Liver (tissue), 9 donors: ENCODE results near the gene VSIG2. TPM values are rescaled to one million over a fixed set of nuclear protein-coding genes. Genes with fewer than 3 reads are reported as not detected.

Source experiments
- DNase-seq: peaks from one replicate; pipeline ENCODE4 v3.0.0-alpha.2; 2017; ENCODE audit warnings: low spot score
- H3K27ac ChIP-seq, 2 donors: one replicate each; pipeline ENCODE4 v1.7.0; 2013; ENCODE audit warnings: inconsistent platforms in 2 of 2, low read length in 2 of 2, control low read depth in 1 of 2, low read depth in 1 of 2, mild to moderate bottlenecking in 1 of 2
- H3K27me3 ChIP-seq, 4 donors: one replicate each; pipeline versions ENCODE4 v1.6.1 to v1.7.0; 2013; ENCODE audit warnings: low read length in 3 of 4, inconsistent platforms in 1 of 4, mild to moderate bottlenecking in 1 of 4, moderate library complexity in 1 of 4; ENCODE audit not compliant: control insufficient read depth in 4 of 4, insufficient read depth in 4 of 4
- H3K36me3 ChIP-seq, 4 donors: one replicate each; pipeline versions ENCODE4 v1.6.1 to v1.7.0; 2013; ENCODE audit warnings: low read length in 3 of 4, mild to moderate bottlenecking in 3 of 4, low read depth in 1 of 4, moderate library complexity in 1 of 4; ENCODE audit not compliant: control insufficient read depth in 4 of 4, insufficient read depth in 3 of 4
- H3K4me1 ChIP-seq, 4 donors: one replicate each; pipeline versions ENCODE4 v1.6.1 to v1.7.0; 2013; ENCODE audit warnings: low read length in 3 of 4, mild to moderate bottlenecking in 3 of 4, moderate library complexity in 1 of 4; ENCODE audit not compliant: control insufficient read depth in 4 of 4, insufficient read depth in 4 of 4
- H3K4me3 ChIP-seq, 3 donors: one replicate each; pipeline versions ENCODE4 v1.6.1 to v1.7.0; 2013; ENCODE audit warnings: low read length in 3 of 3, control low read depth in 1 of 3, low read depth in 1 of 3, mild to moderate bottlenecking in 1 of 3
- H3K9ac ChIP-seq, 2 donors: one replicate each; pipeline ENCODE4 v1.7.0; 2013; ENCODE audit warnings: low read length in 2 of 2, mild to moderate bottlenecking in 2 of 2, moderate library complexity in 2 of 2, control low read depth in 1 of 2, low read depth in 1 of 2
- H3K9me3 ChIP-seq, 4 donors: one replicate each; pipeline versions ENCODE4 v1.6.1 to v1.7.0; 2013; ENCODE audit warnings: low read length in 3 of 4; ENCODE audit not compliant: control insufficient read depth in 4 of 4
- ATF3 ChIP-seq: IDR thresholded peaks from 2 replicates; pipeline ENCODE4 v1.6.1; 2016; ENCODE audit warnings: antibody characterized with exemption
- CTCF ChIP-seq: fragments of 150-350 bp; IDR thresholded peaks from 2 replicates; pipeline ENCODE4 v1.5.1; 2017; ENCODE audit warnings: improper control_type of control experiment, low read depth, low read length; ENCODE audit not compliant: missing input control
- EGR1 ChIP-seq, 2 donors: IDR thresholded peaks; 2 replicates each; pipeline ENCODE4 v1.6.1; 2016 to 2018; ENCODE audit warnings: antibody characterized with exemption in 2 of 2, low read depth in 2 of 2
- FOXA1 ChIP-seq: IDR thresholded peaks from 2 replicates; pipeline ENCODE4 v1.6.1; 2016; ENCODE audit warnings: antibody characterized with exemption
- FOXA2 ChIP-seq: IDR thresholded peaks from 2 replicates; pipeline ENCODE4 v1.6.1; 2016; ENCODE audit warnings: antibody characterized with exemption
- GABPA ChIP-seq, 2 donors: IDR thresholded peaks in 1 of 2; conservative IDR thresholded peaks in 1 of 2; 2 replicates each; pipeline ENCODE4 v1.6.1; 2016; ENCODE audit warnings: antibody characterized with exemption in 2 of 2, mild to moderate bottlenecking in 1 of 2, moderate library complexity in 1 of 2
- HNF4A ChIP-seq, 2 donors: conservative IDR thresholded peaks; 2 replicates each; pipeline ENCODE4 v1.6.1; 2016; ENCODE audit warnings: antibody characterized with exemption in 2 of 2, mild to moderate bottlenecking in 2 of 2
- JUND ChIP-seq, 2 donors: IDR thresholded peaks; 2 replicates each; pipeline ENCODE4 v1.6.1; 2016; ENCODE audit warnings: antibody characterized with exemption in 2 of 2
- MAX ChIP-seq: IDR thresholded peaks from 2 replicates; pipeline ENCODE4 v1.6.1; 2016; ENCODE audit warnings: antibody characterized with exemption
- RAD21 ChIP-seq, 2 donors: IDR thresholded peaks; 2 replicates each; pipeline ENCODE4 v1.6.1; 2016; ENCODE audit warnings: antibody characterized with exemption in 2 of 2, mild to moderate bottlenecking in 2 of 2
- REST ChIP-seq: IDR thresholded peaks from 2 replicates; pipeline ENCODE4 v1.6.1; 2016; ENCODE audit warnings: antibody characterized with exemption, mild to moderate bottlenecking
- RXRA ChIP-seq, 2 donors: IDR thresholded peaks; 2 replicates each; pipeline ENCODE4 v1.6.1; 2017 to 2018; ENCODE audit warnings: antibody characterized with exemption in 2 of 2, mild to moderate bottlenecking in 1 of 2
- SP1 ChIP-seq: IDR thresholded peaks from 2 replicates; pipeline ENCODE4 v1.6.1; 2018; ENCODE audit warnings: antibody characterized with exemption, mild to moderate bottlenecking
- TAF1 ChIP-seq: conservative IDR thresholded peaks from 2 replicates; pipeline ENCODE4 v1.6.1; 2016; ENCODE audit warnings: antibody characterized with exemption, mild to moderate bottlenecking
- YY1 ChIP-seq: IDR thresholded peaks from 2 replicates; pipeline ENCODE4 v1.6.1; 2016; ENCODE audit warnings: antibody characterized with exemption, mild to moderate bottlenecking
- ZBTB33 ChIP-seq: IDR thresholded peaks from 2 replicates; pipeline ENCODE4 v1.6.1; 2016; ENCODE audit warnings: antibody characterized with exemption
- WGBS: extraction: QIAGEN DNeasy Blood & Tissue Kit; methylation state at CpG from one replicate; pipeline ENCODE4 v1.1.7; 2013; 5-methylcytosine and 5-hydroxymethylcytosine counted together
- polyA plus RNA-seq, 2 donors: library from polyadenylated mRNA; stranded (reverse) in 1 of 2; unstranded in 1 of 2; fragments of 200-250 nt in 1 of 2; fragments of >200 nt in 1 of 2; fragmentation: Nextera tagmentation in 1 of 2; extraction: Ambion mirVana in 1 of 2; gene quantifications; one replicate each; pipeline versions ENCODE4 v1.2.1 to v1.2.3, GENCODE V29; 2013 to 2015
- total RNA-seq, 2 donors: library from RNA; depleted of rRNA; stranded (reverse); fragments of >200 nt; gene quantifications; one replicate each; pipeline ENCODE4 v1.2.3, GENCODE V29; 2014
- donor health status: healthy.
- donor health status: healthy.
- donor health status: healthy.
- donor health status: healthy.
- donor health status: healthy.

The VSIG2 gene
- total and polyA plus RNA-seq, 4 donors = 0.51 to 1.3 (median 0.75) TPM; not detected in 1

- no peak for DNase-seq
- peaks cover 0 to 8% (median 3%) of the 10 kb centered on the region in 4 donors for H3K9me3 ChIP-seq
- H3K4me3 ChIP-seq = no peak overlapping the region
- no peaks in the 10 kb centered on the region for H3K36me3 ChIP-seq
- peaks cover 0 to under 1% (median 0%) of the 10 kb centered on the region in 4 donors for H3K27me3 ChIP-seq
- no peak overlapping the region for H3K27ac ChIP-seq
- no peak for TF ChIP-seq SP1
- no peak for TF ChIP-seq CTCF
- no peak for TF ChIP-seq JUND (IDR thresholded peaks at IDR 0.05)
- TF ChIP-seq FOXA1 = no peak
- H3K4me1 ChIP-seq = peaks cover 0 to 1% (median 0%) of the 10 kb centered on the region in 4 donors
- no peak overlapping the region for H3K9ac ChIP-seq
- 63% methylated on average over 3 of the region's 3 CpGs for WGBS
Observed at GRCh38 chr11:124712392-124712791, 39.7 kb downstream of the VSIG2 start.

- Histone ChIP-seq H3K4me3 (no peak overlapping the region), H3K27ac (no peak overlapping the region), H3K4me1 (no peaks in the 10 kb centered on the region), H3K27me3 (no peaks in the 10 kb centered on the region), H3K9me3 (peaks cover 0 to 13% (median 3%) of the 10 kb centered on the region in 4 donors), H3K9ac (no peak overlapping the region), H3K36me3 (no peaks in the 10 kb centered on the region)
- WGBS = 81% methylated on average over 4 of the region's 4 CpGs
- TF ChIP-seq REST = no peak
- no peak for TF ChIP-seq FOXA2
- no peak for TF ChIP-seq GABPA (IDR thresholded peaks at IDR 0.05 in 1 of 2, conservative IDR thresholded peaks at IDR 0.05 in 1 of 2)
- TF ChIP-seq EGR1 (IDR thresholded peaks at IDR 0.05; ENCODE audit: low read depth in 2 of 2) = no peak
- no peak for TF ChIP-seq HNF4A (conservative IDR thresholded peaks at IDR 0.05)
- TF ChIP-seq ATF3 = no peak
- no peak for DNase-seq
Observed at GRCh38 chr11:124707829-124708228, 44.2 kb downstream of the VSIG2 start.

- no peak for DNase-seq
- H3K9me3 ChIP-seq = peaks cover 0 to 2% (median 0%) of the 10 kb centered on the region in 4 donors
- TF ChIP-seq REST = no peak
- no peak for TF ChIP-seq FOXA2
- TF ChIP-seq GABPA (IDR thresholded peaks at IDR 0.05 in 1 of 2, conservative IDR thresholded peaks at IDR 0.05 in 1 of 2) = no peak
- TF ChIP-seq SP1 = no peak
- TF ChIP-seq TAF1 = no peak
- no peak for TF ChIP-seq YY1
- TF ChIP-seq ZBTB33 = no peak
- TF ChIP-seq EGR1 (IDR thresholded peaks at IDR 0.05; ENCODE audit: low read depth in 2 of 2) = no peak
- no peak for TF ChIP-seq RXRA (IDR thresholded peaks at IDR 0.05)
- TF ChIP-seq HNF4A (conservative IDR thresholded peaks at IDR 0.05) = no peak
- TF ChIP-seq MAX = no peak
- no peak for TF ChIP-seq FOXA1
- no peak for TF ChIP-seq JUND (IDR thresholded peaks at IDR 0.05)
- TF ChIP-seq RAD21 (IDR thresholded peaks at IDR 0.05) = no peak
Observed at GRCh38 chr11:124700028-124700427, 52.0 kb downstream of the VSIG2 start.

More at GRCh38 chr11:124700028-124700427, 52.0 kb downstream of the VSIG2 start:
- H3K36me3 ChIP-seq = no peaks in the 10 kb centered on the region
- H3K4me1 ChIP-seq = no peaks in the 10 kb centered on the region
- no peak overlapping the region for H3K27ac ChIP-seq
- H3K9ac ChIP-seq = no peak overlapping the region
- H3K27me3 ChIP-seq = no peaks in the 10 kb centered on the region
- no peak overlapping the region for H3K4me3 ChIP-seq
